ENCODE data around the gene TRNT1.

Gene TRNT1

GRCh38 chr3:3110749-3111361, 15.9 kb upstream of the TRNT1 start:
- no peak for DNase-seq (ENCODE audit: low read depth)

GRCh38 chr3:3113042-3113709, 13.6 kb upstream of the TRNT1 start:
- DNase-seq (ENCODE audit: low read depth): no peak

GRCh38 chr3:3117651-3118050, 9.1 kb upstream of the TRNT1 start:
- DNase-seq (ENCODE audit: low read depth): no peak

DNA sequence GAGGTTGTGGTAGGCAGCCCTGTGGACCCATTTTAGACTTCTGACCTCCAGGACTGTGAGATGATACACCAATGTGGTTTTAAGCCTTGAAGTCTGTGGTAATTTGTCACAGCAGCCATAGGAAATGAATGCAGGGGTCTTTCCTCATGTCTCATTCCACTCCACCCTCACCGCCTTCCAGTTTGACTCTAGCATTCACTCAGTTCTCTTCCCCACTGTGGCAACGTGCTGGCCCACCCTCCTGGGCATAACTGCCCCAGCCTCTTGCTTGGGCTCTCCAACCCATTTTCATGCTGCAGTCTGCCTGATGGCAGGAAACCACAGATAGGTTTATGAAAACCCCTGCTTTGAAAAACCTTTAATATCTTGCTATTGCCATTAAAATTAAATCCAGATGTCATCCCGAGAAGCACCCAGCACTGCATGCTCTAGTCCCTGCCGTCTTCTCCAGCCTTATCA, 7.3 kb upstream of the TRNT1 start:
- DNase-seq (ENCODE audit: low read depth): no peak

DNA sequence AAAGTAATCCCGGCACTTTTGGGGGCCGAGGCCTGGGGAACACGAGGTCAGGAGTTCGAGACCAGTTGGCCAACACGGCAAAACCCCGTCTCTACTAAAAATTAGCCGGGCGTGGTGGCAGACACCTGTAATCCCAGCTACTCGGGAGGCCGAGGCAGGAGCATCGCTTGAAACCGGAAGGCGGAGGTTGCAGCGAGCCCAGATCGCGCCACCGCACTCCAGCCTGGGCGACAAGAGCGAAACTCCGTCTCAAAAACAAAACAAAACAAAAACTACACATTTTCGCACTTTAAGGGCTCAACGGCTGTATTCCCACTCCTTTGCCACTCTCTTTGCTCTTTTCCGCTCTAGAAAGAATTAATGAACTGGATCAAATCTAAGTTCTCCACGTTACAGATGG, 763 bp upstream of the TRNT1 start:
- DNase-seq (ENCODE audit: low read depth): no peak

DNA sequence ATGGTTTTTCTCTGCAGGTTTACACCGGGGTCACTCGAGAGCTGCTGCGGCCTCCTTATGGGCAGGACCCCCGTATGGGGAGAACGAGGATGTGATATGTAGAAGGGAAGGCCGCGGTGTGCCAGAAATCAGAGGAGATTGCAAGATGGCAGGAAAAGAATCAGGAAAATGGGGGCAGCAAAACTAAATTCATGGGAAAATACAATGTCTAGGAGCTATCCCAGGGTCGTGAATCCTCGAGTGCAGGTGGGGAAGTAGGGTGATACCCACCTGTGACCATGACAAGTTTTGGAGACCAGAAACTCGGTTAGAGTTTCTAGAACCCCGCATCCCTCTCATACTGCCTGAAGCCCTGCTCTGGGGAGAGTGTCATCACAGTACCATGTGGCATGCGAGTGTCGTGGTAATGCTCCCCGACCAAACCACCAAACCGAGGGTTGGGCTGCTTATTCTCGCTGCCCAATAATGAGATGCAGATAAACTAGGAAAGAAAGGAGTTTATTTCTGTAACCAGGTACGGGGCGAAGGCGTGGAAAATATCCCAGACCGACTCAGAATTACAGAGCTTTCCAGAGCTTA, 781 bp downstream of the TRNT1 start:
- no peak for DNase-seq (ENCODE audit: low read depth)

GRCh38 chr3:3129579-3129978, 2.8 kb downstream of the TRNT1 start:
- no peak for DNase-seq (ENCODE audit: low read depth)

DNA sequence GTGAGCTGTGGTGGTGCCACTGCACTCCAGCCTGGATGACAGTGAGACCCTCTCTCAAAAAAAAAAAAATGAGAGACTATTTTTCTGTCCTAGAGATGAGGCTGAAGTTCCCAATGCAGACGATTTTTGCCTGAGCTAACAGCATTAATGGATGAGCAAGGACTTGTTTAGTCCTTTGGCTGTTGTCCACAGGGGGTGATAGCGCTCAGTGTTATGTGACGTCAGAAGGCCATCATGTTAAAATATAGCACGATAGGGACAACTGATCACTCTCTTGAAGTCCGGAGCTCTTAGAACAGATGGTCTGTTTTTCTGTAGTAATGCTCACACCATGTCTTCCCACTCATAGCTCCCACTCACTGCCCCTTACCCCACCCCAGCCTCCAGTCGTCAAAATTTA, 6.8 kb downstream of the TRNT1 start:
- no peak for DNase-seq (ENCODE audit: low read depth)

DNA sequence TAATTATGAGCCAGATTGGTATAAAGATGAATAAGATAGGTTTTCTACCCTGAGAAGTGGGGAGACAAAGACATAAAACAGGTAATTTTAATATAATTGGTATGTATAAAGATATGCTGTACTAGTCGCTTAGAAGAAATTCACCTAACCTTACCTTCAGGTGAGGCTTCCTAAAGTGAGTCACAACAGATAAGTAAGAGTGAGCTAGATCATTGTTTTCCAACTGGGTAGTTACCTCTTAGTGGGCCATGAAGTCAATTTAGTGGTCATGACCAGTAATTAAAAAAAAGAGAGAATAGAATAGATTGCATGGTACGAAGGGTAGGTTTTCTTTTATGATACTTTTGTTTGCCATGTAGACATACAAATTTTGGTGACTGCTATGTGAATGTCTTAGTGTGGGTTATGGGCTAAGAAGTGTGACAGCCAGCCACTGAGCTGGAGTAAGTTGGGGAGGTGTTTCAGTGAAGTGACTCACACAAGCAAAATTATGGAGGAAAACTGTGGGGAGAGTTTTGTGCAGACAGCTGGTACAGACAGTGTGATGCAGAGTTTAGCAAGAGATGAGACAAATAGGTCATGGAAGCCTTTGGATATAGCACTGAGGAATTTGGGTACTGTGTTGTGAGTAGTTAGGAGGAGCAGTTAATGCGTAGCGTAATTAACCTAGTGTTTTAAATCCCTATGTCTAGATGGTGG, 8.2 kb downstream of the TRNT1 start:
- no peak for DNase-seq (ENCODE audit: low read depth)

DNA sequence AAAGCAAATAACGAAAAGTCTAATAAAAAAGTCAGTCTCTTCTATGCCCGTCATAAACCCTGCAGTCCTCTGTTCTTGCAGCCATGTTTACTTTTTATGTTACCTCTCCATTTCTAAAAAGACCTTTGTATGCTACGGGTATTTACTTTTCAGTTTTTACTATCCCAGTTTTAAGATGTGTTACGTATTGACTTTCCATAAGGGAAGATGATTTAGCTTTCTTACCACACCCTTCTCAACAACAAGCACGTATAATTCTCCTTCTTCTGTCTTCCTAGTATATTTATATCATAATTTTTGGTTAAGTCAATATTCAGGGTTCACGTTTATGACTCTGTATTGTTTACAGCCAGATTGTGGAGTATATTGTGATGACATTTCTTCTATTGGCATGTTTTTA, 10.8 kb downstream of the TRNT1 start:
- DNase-seq (ENCODE audit: low read depth): no peak

GRCh38 chr3:3141939-3142338, 15.2 kb downstream of the TRNT1 start:
- no peak for DNase-seq (ENCODE audit: low read depth)

DNA sequence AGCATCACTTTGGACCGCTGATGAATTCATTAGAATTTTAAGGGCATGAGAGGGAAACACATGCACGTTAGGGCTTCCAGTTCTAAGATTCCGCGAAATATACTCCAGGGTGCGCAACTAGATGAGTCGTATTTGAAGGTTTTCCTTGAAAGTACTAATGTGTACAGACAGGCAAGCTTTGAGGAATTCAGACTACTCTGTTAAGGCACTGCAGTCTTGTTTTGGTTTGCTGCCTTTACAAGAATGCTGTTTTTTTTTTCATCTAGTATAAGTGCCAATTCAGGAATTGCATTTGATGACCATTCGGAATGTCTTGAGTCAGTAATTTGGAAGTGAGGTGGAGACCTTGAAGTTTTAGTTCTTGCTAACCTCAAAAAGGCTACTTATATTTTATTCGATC, 19.1 kb downstream of the TRNT1 start:
- DNase-seq (ENCODE audit: low read depth): no peak

- DNase-seq (ENCODE audit: low read depth): no peak
Measured at GRCh38 chr3:3149560-3149959, 22.8 kb downstream of the TRNT1 start.

- no peak for DNase-seq (ENCODE audit: low read depth)
Measured at GRCh38 chr3:3151513-3151912, 24.8 kb downstream of the TRNT1 start.

- no peak for DNase-seq (ENCODE audit: low read depth)
Measured at GRCh38 chr3:3154879-3155610, 28.3 kb downstream of the TRNT1 start.

DNA sequence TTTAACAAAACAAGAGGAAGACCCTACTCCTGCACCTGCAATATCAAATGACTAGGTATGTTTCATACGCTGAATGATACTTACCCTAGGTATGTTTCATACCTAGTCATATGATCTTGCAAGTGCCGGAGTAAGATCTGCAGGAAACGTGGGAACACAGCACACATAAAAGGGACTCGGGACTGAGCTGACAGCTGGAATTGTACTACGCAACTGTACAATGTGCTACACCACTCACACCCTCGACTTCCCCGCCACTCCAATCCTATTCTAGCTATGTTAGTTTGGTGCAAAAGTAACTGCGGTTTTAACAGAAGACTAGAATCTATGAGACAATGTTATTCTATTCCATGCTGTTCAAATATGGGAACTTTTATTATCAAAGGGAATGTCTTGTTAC, 30.7 kb downstream of the TRNT1 start:
- no peak for DNase-seq (ENCODE audit: low read depth)

DNA sequence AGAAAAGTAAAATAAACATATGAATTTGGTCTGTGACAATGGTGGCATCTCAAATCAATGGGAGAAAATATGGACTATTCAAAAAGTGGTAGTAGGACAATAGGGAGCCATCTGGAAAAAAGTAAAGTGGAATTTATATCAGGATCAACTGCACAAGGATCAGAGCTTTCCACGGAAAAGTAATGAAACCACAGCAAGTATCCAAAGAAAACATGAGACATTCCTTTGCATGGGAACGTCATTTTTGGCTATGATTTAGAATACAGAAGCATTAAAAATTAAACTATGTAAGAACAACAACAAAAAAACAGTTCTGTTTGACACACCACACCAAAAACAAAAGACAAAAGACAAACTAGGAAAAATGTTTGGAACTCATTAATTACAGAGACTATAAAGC, 34.1 kb downstream of the TRNT1 start:
- DNase-seq (ENCODE audit: low read depth): no peak

GRCh38 chr3:3165241-3165640, 38.5 kb downstream of the TRNT1 start:
- no peak for DNase-seq (ENCODE audit: low read depth)

DNA sequence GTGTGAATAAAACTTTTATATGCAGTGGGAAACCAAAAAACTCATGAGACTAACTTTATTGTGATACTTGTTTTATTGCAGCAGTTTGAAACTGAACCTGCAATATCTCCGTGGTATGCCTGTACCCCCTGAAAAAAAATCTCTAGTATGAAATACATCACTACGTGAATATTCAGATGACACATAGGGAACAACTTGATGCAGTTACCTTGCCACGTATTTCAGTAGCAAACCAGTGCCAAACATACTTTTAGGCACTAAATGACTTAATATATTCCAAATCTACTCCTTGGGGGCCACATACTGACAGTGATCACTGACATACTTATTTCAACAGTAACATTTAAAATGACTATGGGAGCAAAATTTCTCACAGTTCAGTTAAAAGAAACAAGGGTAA, 38.9 kb downstream of the TRNT1 start:
- no peak for DNase-seq (ENCODE audit: low read depth)

- no peak for DNase-seq (ENCODE audit: low read depth)
Measured at GRCh38 chr3:3170998-3171397, 44.3 kb downstream of the TRNT1 start.

DNA sequence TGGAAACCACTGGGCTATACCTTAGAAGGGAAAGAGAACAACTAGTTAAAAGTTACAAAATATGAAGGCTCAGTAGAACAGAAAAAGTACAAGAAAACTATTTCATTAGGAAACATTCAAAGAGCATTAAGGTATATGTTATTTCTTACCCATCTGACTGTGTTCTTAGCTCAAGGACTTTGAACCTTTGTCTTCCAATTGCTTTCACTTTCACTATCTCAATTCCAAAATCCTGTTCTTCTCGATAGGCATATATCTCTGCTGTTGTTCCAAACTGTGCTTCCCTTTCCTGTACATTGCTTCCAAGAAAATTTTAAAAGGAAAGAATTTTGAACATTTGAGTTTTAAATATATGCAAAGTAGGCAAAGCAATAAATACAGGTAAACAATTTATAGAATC, 45.9 kb downstream of the TRNT1 start:
- DNase-seq (ENCODE audit: low read depth): no peak

DNA sequence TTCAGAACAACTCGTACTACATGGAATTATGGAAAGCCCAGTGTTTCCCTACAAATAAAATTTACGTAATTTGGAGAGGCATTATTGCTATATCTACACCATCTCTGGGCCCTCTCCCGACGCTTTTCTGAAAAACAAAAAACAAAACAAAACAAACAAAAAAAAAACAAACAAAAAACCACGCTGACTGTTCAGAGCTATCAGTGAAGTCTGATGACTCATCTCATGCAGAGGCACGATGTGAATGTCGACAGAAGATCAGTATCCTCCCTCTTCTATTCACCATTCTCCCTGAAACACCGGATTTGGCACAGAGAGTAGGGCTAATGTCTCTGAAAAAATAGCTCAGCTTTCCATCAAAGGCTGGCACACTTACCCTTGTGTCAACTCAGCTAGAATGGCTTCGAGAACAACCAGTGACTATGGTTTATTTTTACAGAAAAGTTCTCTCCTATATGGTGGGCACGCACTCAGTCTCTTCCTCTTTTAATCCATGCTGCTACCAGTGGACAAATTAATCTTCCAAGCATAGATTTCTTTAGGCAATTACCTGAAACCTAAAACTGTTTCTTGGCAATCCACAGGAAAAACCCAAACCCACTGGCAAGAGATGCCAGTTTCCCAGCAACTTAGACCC, 51.2 kb downstream of the TRNT1 start:
- no peak for DNase-seq (ENCODE audit: low read depth)

Measured in stimulated activated CD8-positive, alpha-beta memory T cell treated with anti-CD3 and anti-CD28 coated beads, Interleukin-15, amount 100 ng/mL, for 1 hour (primary cell).